Stimulated activated CD4-positive, alpha-beta T cell treated with anti-CD3 and anti-CD28 coated beads, Interleukin-2, amount 100 ng/mL, for 4 hours (primary cell): ENCODE results near the gene AKT1.

ENCODE experiments used
- DNase-seq: peaks from one replicate; pipeline ENCODE4 v3.0.0-alpha.2; 2020; ENCODE audit warnings: low read depth

The AKT1 gene

GRCh38 chr14:104772707-104773504 lies 22.6 kb downstream of the AKT1 start:
- DNase-seq = no peak

DNA sequence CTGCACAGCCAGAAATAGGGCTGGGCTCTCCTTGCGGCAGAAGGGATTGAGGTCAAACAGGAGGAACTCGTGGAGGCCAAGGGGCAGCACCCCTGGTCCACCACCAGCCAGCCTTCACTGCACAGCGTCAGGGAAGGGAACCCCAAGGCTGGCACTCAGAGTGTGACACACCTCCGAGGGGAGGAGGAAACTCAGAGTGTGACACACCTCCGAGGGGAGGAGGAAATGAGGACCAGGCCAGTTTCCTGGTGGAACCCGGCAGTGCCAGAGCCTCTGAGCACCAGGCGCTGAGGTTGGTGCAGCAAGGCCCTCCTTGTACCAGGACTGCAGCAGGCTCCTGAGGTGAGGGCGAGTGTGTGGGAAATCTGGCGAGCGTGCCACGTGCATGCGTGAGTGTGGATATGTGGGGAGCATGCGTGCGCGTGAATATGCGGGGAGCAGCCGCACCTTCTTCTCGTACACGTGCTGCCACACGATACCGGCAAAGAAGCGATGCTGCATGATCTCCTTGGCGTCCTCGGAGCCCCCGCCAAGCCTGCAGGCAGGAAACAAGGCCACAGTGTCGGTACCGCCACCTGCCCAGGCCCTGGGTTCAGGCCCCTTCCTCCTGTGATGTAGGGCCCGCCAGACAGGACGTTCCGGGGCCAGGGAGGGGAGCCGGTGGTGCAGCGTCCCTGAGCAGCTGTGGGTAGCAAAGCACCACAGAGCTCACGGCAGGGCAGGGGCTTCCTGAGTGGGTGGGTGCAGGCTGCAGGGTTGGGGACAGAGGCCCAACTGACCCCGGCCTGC lies 23.4 kb downstream of the AKT1 start:
- DNase-seq = no peak

- DNase-seq = no peak
These were observed 24.2 kb downstream of the AKT1 start for GRCh38 chr14:104771374-104771773.

- DNase-seq = no peak
These were observed 24.7 kb downstream of the AKT1 start for GRCh38 chr14:104770851-104771272.

DNA sequence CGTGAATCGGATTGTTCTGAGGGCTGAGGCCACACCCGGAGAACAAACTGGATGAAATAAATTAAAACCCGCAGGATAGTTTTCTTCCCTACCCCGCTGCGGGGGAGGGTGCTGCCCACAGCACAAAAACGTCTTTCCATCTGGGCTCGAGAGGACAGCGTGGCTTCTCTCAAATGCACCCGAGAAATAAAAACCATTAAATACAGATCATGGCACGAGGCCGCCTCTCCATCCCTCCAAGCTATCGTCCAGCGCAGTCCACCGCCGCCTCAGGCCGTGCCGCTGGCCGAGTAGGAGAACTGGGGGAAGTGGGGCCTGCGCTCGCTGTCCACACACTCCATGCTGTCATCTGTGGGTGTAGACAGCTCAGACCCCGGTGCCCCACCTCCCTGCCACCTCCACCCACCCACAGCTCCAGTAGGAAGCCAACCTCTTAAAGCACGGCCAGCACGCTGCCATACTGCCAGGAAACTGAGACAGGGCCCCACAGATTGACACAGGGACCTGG lies 25.4 kb downstream of the AKT1 start:
- no peak for DNase-seq

DNA sequence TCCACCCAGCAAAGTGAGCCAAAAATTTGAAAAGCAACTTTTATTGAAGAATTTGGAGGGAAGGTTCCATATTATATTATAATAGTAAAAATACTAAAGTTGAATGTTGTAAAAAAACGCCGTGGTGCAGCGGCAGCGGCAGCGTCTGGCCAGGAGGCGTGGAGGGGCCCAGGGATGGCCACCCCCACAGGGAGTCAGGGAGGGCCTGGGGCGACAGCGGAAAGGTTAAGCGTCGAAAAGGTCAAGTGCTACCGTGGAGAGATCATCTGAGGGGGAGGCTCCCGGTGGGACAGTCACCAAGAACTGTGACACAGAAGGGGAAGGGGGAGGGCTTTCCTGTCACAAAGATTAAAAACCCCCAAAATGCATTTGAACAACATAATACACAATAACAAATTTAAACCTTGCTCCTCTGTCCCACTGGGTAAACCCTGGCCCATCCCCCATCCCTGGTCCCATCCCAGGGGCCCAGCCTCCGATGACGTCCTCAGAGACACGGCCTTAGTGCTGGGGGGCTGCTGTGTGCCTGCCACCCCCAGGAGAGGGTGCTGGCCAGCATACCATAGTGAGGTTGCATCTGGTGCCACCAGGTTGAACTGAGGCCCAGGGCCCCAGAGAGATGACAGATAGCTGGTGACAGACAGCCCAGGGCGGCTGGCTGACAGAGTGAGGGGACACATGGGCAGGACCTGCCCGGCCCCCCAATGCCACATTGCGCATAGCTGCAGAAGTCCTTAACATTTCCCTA lies 26.1 kb downstream of the AKT1 start:
- DNase-seq = no peak

GRCh38 chr14:104768437-104769323 lies 26.9 kb downstream of the AKT1 start:
- peak; percentile 84 for DNase-seq

- DNase-seq = no peak
These were observed 28.0 kb downstream of the AKT1 start for GRCh38 chr14:104767634-104767918.

GRCh38 chr14:104766863-104767633 lies 28.5 kb downstream of the AKT1 start:
- no peak for DNase-seq

GRCh38 chr14:104766256-104766862 lies 29.2 kb downstream of the AKT1 start:
- no peak for DNase-seq

GRCh38 chr14:104765517-104765916 lies 30.0 kb downstream of the AKT1 start:
- DNase-seq = no peak

DNA sequence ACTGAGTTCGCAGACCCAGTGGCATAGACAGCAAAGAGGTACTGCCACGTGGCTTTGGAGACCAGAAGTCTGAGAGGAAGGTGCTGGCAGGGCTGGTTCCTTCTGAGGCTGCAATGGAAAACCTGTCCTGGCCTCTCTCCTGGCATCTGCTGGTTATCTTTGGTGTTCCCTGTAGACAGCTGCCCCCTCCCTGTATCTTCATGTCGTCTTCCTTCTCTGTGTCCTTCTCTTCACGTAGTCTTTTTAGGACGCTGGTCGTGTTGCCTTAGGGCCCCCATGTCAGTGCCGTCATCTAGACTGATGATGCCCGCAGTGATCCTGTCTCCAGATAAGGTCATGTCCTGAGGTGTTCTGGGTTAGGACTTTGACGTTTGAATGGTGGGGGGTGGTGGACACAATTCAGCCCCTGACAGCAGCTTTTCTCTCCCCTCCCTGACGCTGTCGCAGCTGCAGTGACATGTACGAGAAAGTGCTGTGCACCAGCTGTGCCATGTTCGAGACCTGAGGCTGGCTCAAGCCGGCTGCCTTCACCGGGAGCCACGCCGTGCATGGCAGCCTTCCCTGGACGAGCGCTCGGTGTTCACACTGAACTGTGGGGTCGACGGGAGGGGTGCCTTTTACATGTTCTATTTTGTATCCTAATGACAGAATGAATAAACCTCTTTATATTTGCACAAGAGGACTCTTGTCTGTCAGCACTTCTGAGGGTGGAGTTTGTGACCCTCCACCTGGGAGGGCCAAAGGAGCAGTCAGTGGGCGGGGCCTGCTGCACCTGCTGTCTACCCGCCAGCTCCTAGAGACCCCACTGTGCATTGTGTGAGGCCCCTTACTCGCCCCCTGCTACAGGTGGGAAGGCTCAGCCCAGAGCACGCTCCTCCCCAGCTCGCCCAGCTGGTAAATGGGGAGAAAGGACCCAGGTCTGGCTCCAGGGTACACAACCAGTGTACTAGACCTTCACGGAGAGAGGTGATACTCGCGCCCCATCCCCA lies 36.3 kb downstream of the AKT1 start:
- DNase-seq = no peak

DNA sequence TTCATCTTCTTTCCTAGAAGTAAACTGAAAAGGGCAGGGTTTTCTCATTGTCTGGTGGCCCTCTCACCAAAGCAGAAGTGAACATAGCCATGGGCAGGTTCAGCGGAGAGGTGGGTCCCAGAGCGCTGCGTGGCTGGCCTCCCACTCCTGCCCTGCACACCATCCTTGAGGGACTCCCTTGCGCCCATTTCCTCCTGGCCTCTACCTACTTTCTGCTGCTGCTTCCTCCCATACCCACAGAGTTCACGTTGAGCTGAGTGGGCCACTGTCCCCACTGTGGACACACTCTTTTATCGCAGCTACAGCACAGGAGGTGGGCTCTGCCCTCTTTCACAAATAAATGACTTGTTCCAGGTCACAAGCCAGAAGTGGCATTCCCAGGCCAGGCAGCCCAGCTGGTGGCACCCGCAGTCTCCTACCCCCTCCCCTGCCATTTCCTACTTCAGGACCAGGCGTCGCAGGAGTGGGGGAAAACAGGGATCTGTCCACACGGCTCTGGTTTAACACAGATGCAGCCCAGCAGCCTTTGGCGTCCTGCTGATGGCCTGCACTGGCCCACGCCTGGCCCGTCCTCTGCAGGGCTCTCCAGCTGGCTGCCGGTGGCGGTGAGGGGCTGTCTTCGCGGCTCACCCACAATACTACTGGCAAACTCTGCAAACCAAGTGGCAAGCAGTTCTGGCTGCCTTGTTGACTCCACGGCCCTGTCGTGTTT lies 37.7 kb downstream of the AKT1 start:
- no peak for DNase-seq

GRCh38 chr14:104757238-104757585 lies 38.3 kb downstream of the AKT1 start:
- no peak for DNase-seq

- no peak for DNase-seq
These were observed 38.9 kb downstream of the AKT1 start for GRCh38 chr14:104756477-104757237.

DNA sequence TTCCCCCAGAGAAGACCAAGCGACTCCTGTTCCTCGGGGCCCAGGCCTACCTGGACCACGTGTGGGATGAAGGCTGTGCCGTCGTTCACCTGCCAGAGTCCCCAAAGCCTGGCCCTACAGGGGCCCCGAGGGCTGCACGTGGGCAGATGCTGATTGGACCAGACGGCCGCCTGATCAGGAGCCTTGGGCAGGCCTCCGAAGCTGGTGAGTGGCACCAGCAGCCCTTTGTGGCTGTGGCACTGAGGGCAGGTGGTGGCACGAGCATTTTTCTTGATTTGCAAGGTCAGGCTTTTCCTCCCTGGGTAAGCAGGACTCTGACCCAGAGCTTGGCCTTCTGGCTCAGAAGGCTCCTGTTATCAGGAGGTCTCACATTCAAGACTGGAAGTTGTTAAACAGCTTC lies 39.9 kb downstream of the AKT1 start:
- no peak for DNase-seq

DNA sequence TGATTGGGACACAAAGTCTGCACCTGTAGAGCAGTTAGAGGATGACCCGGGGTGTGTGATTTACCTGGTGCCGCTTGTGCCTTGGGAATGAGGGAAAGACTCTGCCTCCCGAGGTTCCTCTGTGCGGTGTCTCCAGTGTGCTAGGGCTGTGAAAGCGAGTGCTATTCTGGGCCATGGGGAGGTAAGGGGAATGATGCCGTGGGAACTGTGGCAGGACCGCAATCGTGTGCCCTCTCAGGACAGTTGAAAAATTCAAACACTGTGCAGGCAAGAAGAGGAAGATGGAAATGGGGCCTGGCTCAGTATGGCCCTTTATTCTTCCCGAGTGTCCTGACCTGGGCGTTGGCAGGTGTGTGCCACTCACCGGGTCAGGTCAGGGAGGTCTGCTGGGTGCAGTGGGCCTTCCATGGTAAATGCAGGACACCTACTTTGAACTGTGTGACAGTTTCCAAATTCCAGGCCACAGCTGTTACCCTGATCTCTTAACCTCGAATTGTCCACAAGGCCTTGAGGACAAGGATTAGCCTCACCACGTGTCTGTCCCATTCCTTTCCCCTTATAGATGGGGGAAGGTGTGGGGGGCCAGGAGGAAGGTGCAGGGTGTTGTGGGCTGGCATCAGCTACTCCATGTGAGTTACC lies 41.2 kb downstream of the AKT1 start:
- no peak for DNase-seq
